Measurements from ENCODE around the gene CCDC91. TPM values are rescaled to one million over a fixed set of nuclear protein-coding genes. Genes with fewer than 3 reads are reported as not detected.

CCDC91 gene
- polyA plus RNA-seq, 1 donor (not counting 4 experiments of a cell fraction or from before 2014, with no cell fraction given), result 26.5 TPM

DNA sequence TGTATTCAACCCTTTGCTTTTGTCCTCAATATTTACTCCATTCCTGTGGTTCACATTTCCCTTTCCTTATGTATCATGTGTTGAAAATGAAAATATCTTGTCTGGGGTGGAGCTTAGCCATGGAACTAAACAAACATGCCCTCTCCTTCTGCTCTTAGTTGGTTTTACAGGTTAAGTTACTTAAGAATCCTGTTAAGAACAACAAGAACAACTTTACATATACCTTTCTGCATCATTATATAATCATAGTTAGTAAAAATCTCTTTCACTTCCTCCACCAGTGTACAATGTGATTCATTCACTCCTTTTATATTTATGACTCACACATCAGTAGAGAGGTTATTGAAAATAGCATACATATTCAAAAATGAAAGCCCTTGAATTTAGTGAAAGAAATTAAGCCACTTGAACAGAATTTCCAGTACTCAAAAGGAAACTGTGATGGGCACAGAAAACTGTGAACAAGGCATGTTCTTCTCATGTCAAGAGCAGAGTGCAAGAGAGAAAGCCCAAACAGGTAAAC lies 307.7 kb downstream of the CCDC91 start:
- Histone ChIP-seq H3K36me3 (ENCODE audit: control insufficient read depth in 2 of 2, extremely low read depth in 1 of 2, insufficient read depth in 2 of 2, low read length in 2 of 2) (no peaks in the 10 kb centered on the region), H3K4me2 (ENCODE audit: control insufficient read depth, extremely low read depth, insufficient read depth, low read depth, low read length) (peak overlapping the region; percentile 14), H2AFZ (ENCODE audit: control insufficient read depth, low read length) (no peak overlapping the region), H3K4me1 (ENCODE audit: control insufficient read depth, extremely low read depth, insufficient read depth, low read length) (peaks cover 11% of the 10 kb centered on the region), H3K79me2 (ENCODE audit: control insufficient read depth, insufficient read depth, low read length) (no peaks in the 10 kb centered on the region), H3K9me3 (ENCODE audit: control insufficient read depth, low read depth, low read length) (no peaks in the 10 kb centered on the region), H4K20me1 (ENCODE audit: control insufficient read depth, extremely low read depth, insufficient read depth, low read length) (no peaks in the 10 kb centered on the region), H3K9ac (ENCODE audit: control insufficient read depth, extremely low read depth, insufficient read depth, low read length) (no peak overlapping the region), H3K9me1 (ENCODE audit: control insufficient read depth, extremely low read depth, insufficient read depth, low read length) (no peaks in the 10 kb centered on the region), H3K4me3 (ENCODE audit: control insufficient read depth in 2 of 3, extremely low read depth in 1 of 3, insufficient read depth in 2 of 3, low read depth in 1 of 3, low read length in 3 of 3) (no peak overlapping the region), H3K27me3 (ENCODE audit: control insufficient read depth, extremely low read depth, insufficient read depth, low read length) (no peaks in the 10 kb centered on the region), H3K27ac (ENCODE audit: control insufficient read depth, insufficient read depth, low read length) (no peak overlapping the region)
- DNase-seq (ENCODE audit: low read depth, low spot score) (peak; percentile 25), FAIRE-seq (peak; percentile 39)
- TF ChIP-seq EZH2 (IDR thresholded peaks at IDR 0.05; ENCODE audit: low read length), result no peak
- TF ChIP-seq, protein P1, sequence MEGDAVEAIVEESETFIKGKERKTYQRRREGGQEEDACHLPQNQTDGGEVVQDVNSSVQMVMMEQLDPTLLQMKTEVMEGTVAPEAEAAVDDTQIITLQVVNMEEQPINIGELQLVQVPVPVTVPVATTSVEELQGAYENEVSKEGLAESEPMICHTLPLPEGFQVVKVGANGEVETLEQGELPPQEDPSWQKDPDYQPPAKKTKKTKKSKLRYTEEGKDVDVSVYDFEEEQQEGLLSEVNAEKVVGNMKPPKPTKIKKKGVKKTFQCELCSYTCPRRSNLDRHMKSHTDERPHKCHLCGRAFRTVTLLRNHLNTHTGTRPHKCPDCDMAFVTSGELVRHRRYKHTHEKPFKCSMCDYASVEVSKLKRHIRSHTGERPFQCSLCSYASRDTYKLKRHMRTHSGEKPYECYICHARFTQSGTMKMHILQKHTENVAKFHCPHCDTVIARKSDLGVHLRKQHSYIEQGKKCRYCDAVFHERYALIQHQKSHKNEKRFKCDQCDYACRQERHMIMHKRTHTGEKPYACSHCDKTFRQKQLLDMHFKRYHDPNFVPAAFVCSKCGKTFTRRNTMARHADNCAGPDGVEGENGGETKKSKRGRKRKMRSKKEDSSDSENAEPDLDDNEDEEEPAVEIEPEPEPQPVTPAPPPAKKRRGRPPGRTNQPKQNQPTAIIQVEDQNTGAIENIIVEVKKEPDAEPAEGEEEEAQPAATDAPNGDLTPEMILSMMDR (optimal IDR thresholded peaks at IDR 0.05 in 1 of 3, IDR thresholded peaks at IDR 0.05 in 1 of 3, conservative IDR thresholded peaks at IDR 0.05 in 1 of 3; ENCODE audit: extremely low read depth in 1 of 3, insufficient read depth in 2 of 3, low read length in 3 of 3), result no peak
- dilution Hi-C loops (cut with MboI; ENCODE audit: extremely low pct_ligation_motif_present, low sequenced_read_pairs), result no loop called here

DNA sequence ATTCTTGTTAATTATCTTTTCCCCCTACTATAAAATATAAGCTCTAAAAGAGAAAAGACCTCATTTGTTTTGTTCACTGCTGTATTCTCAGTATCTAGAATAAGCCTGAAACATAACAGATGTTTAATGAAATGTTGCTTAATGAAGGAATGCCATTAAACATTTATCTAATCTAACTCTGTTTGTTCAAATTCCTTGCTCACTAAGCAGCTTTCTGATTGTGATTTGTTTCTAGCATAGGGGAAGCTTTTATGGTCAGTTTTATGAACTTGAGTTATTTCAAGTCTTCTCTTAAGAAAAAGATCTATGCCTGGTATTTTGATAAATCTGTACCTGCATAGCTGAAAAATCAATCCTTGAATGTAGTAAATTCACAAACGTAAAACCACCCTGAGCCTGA lies 308.6 kb downstream of the CCDC91 start:
- TF ChIP-seq, protein P1 (optimal IDR thresholded peaks at IDR 0.05 in 1 of 3, IDR thresholded peaks at IDR 0.05 in 1 of 3, conservative IDR thresholded peaks at IDR 0.05 in 1 of 3; ENCODE audit: extremely low read depth in 1 of 3, insufficient read depth in 2 of 3, low read length in 3 of 3), result no peak
- TF ChIP-seq EZH2 (IDR thresholded peaks at IDR 0.05; ENCODE audit: low read length), result no peak
- no peaks in the 10 kb centered on the region for H3K27me3 ChIP-seq (ENCODE audit: control insufficient read depth, extremely low read depth, insufficient read depth, low read length)
- H3K4me3 ChIP-seq (ENCODE audit: control insufficient read depth in 2 of 3, extremely low read depth in 1 of 3, insufficient read depth in 2 of 3, low read depth in 1 of 3, low read length in 3 of 3), result no peak overlapping the region
- no peak overlapping the region for H2AFZ ChIP-seq (ENCODE audit: control insufficient read depth, low read length)
- no peak overlapping the region for H3K27ac ChIP-seq (ENCODE audit: control insufficient read depth, insufficient read depth, low read length)
- H3K36me3 ChIP-seq (ENCODE audit: control insufficient read depth in 2 of 2, extremely low read depth in 1 of 2, insufficient read depth in 2 of 2, low read length in 2 of 2), result no peaks in the 10 kb centered on the region
- H3K9ac ChIP-seq (ENCODE audit: control insufficient read depth, extremely low read depth, insufficient read depth, low read length), result no peak overlapping the region
- no peaks in the 10 kb centered on the region for H3K79me2 ChIP-seq (ENCODE audit: control insufficient read depth, insufficient read depth, low read length)
- peaks cover 11% of the 10 kb centered on the region for H3K4me1 ChIP-seq (ENCODE audit: control insufficient read depth, extremely low read depth, insufficient read depth, low read length)
- DNase-seq (ENCODE audit: low read depth, low spot score) (no peak), FAIRE-seq (no peak)
- H3K4me2 ChIP-seq (ENCODE audit: control insufficient read depth, extremely low read depth, insufficient read depth, low read depth, low read length), result no peak overlapping the region
- H3K9me1 ChIP-seq (ENCODE audit: control insufficient read depth, extremely low read depth, insufficient read depth, low read length), result no peaks in the 10 kb centered on the region
- H4K20me1 ChIP-seq (ENCODE audit: control insufficient read depth, extremely low read depth, insufficient read depth, low read length), result no peaks in the 10 kb centered on the region
- dilution Hi-C loops (cut with MboI; ENCODE audit: extremely low pct_ligation_motif_present, low sequenced_read_pairs), result no loop called here
- no peaks in the 10 kb centered on the region for H3K9me3 ChIP-seq (ENCODE audit: control insufficient read depth, low read depth, low read length)
